ENCODE data around the gene GSE1.

DNA sequence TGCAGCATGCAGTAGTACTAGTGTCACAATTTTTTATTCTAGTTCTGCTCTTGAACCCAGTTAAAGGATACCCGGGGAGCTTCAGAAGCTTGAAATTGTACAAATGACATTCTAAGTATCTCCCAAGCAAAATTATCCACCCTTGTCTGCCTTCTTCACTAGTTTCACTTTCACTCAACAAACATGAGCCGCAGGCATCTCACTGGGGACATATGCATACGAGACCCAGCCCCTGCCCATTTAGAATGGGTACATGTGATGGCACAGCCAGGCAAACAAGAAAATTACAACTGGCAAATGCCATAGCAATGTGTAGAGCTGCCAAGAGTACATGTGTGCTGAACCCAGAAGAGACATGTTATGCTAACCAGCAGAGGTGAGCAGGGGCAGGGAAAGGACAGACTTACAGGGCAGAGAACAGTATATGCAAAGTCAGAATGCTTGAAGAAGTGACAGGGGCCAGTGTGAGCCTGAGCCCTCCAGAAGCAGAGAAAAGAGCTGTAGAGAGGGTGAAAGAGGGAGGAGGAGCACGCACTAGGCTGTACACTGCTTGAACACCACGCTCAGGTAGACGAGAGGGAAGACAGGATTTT is 67.3 kb downstream of the GSE1 start:
- TF ChIP-seq, protein P1, sequence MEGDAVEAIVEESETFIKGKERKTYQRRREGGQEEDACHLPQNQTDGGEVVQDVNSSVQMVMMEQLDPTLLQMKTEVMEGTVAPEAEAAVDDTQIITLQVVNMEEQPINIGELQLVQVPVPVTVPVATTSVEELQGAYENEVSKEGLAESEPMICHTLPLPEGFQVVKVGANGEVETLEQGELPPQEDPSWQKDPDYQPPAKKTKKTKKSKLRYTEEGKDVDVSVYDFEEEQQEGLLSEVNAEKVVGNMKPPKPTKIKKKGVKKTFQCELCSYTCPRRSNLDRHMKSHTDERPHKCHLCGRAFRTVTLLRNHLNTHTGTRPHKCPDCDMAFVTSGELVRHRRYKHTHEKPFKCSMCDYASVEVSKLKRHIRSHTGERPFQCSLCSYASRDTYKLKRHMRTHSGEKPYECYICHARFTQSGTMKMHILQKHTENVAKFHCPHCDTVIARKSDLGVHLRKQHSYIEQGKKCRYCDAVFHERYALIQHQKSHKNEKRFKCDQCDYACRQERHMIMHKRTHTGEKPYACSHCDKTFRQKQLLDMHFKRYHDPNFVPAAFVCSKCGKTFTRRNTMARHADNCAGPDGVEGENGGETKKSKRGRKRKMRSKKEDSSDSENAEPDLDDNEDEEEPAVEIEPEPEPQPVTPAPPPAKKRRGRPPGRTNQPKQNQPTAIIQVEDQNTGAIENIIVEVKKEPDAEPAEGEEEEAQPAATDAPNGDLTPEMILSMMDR (IDR thresholded peaks at IDR 0.05) = no peak
- TF ChIP-seq EP300 (IDR thresholded peaks at IDR 0.05) (no peak), POLR2A (IDR thresholded peaks at IDR 0.05) (no peak), POLR2AphosphoS5 (IDR thresholded peaks at IDR 0.05) (no peak)
